ENCODE measurements around the gene DCUN1D2.

The DCUN1D2 gene

GRCh38 chr13:113470073-113470472 lies 20.4 kb downstream of the DCUN1D2 start:
- DNase-seq: peak; percentile 3
- no peaks in the 10 kb centered on the region for H3K9me3 ChIP-seq (ENCODE audit: severe bottlenecking)
- no peak overlapping the region for H3K4me3 ChIP-seq (ENCODE audit: low read depth, low read length)
- TF ChIP-seq, protein P1, sequence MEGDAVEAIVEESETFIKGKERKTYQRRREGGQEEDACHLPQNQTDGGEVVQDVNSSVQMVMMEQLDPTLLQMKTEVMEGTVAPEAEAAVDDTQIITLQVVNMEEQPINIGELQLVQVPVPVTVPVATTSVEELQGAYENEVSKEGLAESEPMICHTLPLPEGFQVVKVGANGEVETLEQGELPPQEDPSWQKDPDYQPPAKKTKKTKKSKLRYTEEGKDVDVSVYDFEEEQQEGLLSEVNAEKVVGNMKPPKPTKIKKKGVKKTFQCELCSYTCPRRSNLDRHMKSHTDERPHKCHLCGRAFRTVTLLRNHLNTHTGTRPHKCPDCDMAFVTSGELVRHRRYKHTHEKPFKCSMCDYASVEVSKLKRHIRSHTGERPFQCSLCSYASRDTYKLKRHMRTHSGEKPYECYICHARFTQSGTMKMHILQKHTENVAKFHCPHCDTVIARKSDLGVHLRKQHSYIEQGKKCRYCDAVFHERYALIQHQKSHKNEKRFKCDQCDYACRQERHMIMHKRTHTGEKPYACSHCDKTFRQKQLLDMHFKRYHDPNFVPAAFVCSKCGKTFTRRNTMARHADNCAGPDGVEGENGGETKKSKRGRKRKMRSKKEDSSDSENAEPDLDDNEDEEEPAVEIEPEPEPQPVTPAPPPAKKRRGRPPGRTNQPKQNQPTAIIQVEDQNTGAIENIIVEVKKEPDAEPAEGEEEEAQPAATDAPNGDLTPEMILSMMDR (IDR thresholded peaks at IDR 0.05; ENCODE audit: low read depth, low read length): no peak
- H3K36me3 ChIP-seq: peaks cover 81% of the 10 kb centered on the region
- no peaks in the 10 kb centered on the region for H3K27me3 ChIP-seq (ENCODE audit: insufficient read depth, low read depth, severe bottlenecking)
- no peak overlapping the region for H3K27ac ChIP-seq

- Histone ChIP-seq H3K36me3 (peaks cover 80% of the 10 kb centered on the region), H3K4me3 (ENCODE audit: low read depth, low read length) (no peak overlapping the region), H3K27me3 (ENCODE audit: insufficient read depth, low read depth, severe bottlenecking) (no peaks in the 10 kb centered on the region), H3K9me3 (ENCODE audit: severe bottlenecking) (no peaks in the 10 kb centered on the region), H3K27ac (no peak overlapping the region)
- TF ChIP-seq, protein P1 (IDR thresholded peaks at IDR 0.05; ENCODE audit: low read depth, low read length): no peak
- no peak for DNase-seq
Measured at GRCh38 chr13:113469582-113469981, 20.9 kb downstream of the DCUN1D2 start.

GRCh38 chr13:113468472-113469201 lies 21.9 kb downstream of the DCUN1D2 start:
- peak; percentile 9 for DNase-seq
- TF ChIP-seq, protein P1 (IDR thresholded peaks at IDR 0.05; ENCODE audit: low read depth, low read length): no peak
- Histone ChIP-seq H3K4me3 (ENCODE audit: low read depth, low read length) (no peak overlapping the region), H3K36me3 (peaks cover 77% of the 10 kb centered on the region), H3K27me3 (ENCODE audit: insufficient read depth, low read depth, severe bottlenecking) (no peaks in the 10 kb centered on the region), H3K27ac (no peak overlapping the region), H3K9me3 (ENCODE audit: severe bottlenecking) (no peaks in the 10 kb centered on the region)

- TF ChIP-seq, protein P1 (IDR thresholded peaks at IDR 0.05; ENCODE audit: low read depth, low read length): no peak
- H3K36me3 ChIP-seq: peaks cover 71% of the 10 kb centered on the region
Measured at GRCh38 chr13:113468029-113468428, 22.5 kb downstream of the DCUN1D2 start.

GRCh38 chr13:113466383-113466782 lies 24.1 kb downstream of the DCUN1D2 start:
- peaks cover 70% of the 10 kb centered on the region for H3K36me3 ChIP-seq
- TF ChIP-seq, protein P1 (IDR thresholded peaks at IDR 0.05; ENCODE audit: low read depth, low read length): no peak
- H3K27me3 ChIP-seq (ENCODE audit: insufficient read depth, low read depth, severe bottlenecking): no peaks in the 10 kb centered on the region
- no peaks in the 10 kb centered on the region for H3K9me3 ChIP-seq (ENCODE audit: severe bottlenecking)
- no peak overlapping the region for H3K4me3 ChIP-seq (ENCODE audit: low read depth, low read length)
- DNase-seq: no peak
- no peak overlapping the region for H3K27ac ChIP-seq

More at GRCh38 chr13:113468029-113468428, 22.5 kb downstream of the DCUN1D2 start:
- Histone ChIP-seq H3K9me3 (ENCODE audit: severe bottlenecking) (no peaks in the 10 kb centered on the region), H3K27ac (no peak overlapping the region), H3K4me3 (ENCODE audit: low read depth, low read length) (no peak overlapping the region), H3K27me3 (ENCODE audit: insufficient read depth, low read depth, severe bottlenecking) (no peaks in the 10 kb centered on the region)
- no peak for DNase-seq

- TF ChIP-seq, protein P1 (IDR thresholded peaks at IDR 0.05; ENCODE audit: low read depth, low read length): no peak
- no peak for DNase-seq
- H3K27ac ChIP-seq: no peak overlapping the region
- no peak overlapping the region for H3K4me3 ChIP-seq (ENCODE audit: low read depth, low read length)
- no peaks in the 10 kb centered on the region for H3K9me3 ChIP-seq (ENCODE audit: severe bottlenecking)
- no peaks in the 10 kb centered on the region for H3K27me3 ChIP-seq (ENCODE audit: insufficient read depth, low read depth, severe bottlenecking)
- H3K36me3 ChIP-seq: peaks cover 80% of the 10 kb centered on the region
Measured at GRCh38 chr13:113465300-113465699, 25.2 kb downstream of the DCUN1D2 start.

Data from WERI-Rb-1 (cell line).